H9 (cell line): ENCODE results near the gene UBXN11. TPM values are rescaled to one million over a fixed set of nuclear protein-coding genes. Genes with fewer than 3 reads are reported as not detected.
A peak's percentile ranks its signal among the peaks of the same experiment; 100 is the strongest.
"Not testable (repeated sequence)": the region's sequence is repeated elsewhere in the genome, so short reads cannot be mapped to it uniquely, and the experiment has no call there.

Experiments
- DNase-seq: peaks from one replicate; pipeline ENCODE4 v3.0.0-alpha.2; 2017
- H2AFZ ChIP-seq: one replicate; pipeline ENCODE4 v1.6.1; 2013; ENCODE audit warnings: mild to moderate bottlenecking, low read length, control low read depth, moderate library complexity
- H2AK5ac ChIP-seq: 2 replicates; pipeline ENCODE4 v1.6.1; 2013; ENCODE audit warnings: low read length, control low read depth, mixed read lengths; ENCODE audit not compliant: insufficient read length
- H2BK120ac ChIP-seq: one replicate; pipeline ENCODE4 v1.6.1; 2013; ENCODE audit warnings: low read depth, mild to moderate bottlenecking, low read length, control low read depth, inconsistent platforms; ENCODE audit not compliant: poor library complexity, severe bottlenecking
- H2BK12ac ChIP-seq: 2 replicates; pipeline ENCODE4 v1.6.1; 2013; ENCODE audit warnings: low read length, control low read depth, mixed read lengths, low read depth; ENCODE audit not compliant: insufficient read length
- H2BK15ac ChIP-seq: 2 replicates; pipeline ENCODE4 v1.6.1; 2013; ENCODE audit warnings: low read depth, low read length, control low read depth
- H2BK20ac ChIP-seq: one replicate; pipeline ENCODE4 v1.6.1; 2013; ENCODE audit warnings: low read depth, mild to moderate bottlenecking, low read length, control low read depth, inconsistent platforms; ENCODE audit not compliant: poor library complexity, severe bottlenecking
- H2BK5ac ChIP-seq: 2 replicates; pipeline ENCODE4 v1.6.1; 2013; ENCODE audit warnings: low read length, control low read depth, mixed read lengths; ENCODE audit not compliant: insufficient read length
- H3K14ac ChIP-seq: 2 replicates; pipeline ENCODE4 v1.6.1; 2013; ENCODE audit warnings: low read length, control low read depth; ENCODE audit not compliant: insufficient read depth
- H3K18ac ChIP-seq: 2 replicates; pipeline ENCODE4 v1.6.1; 2013; ENCODE audit warnings: low read depth, mild to moderate bottlenecking, mixed read lengths, low read length, control low read depth; ENCODE audit not compliant: insufficient read length
- H3K23ac ChIP-seq: 2 replicates; pipeline ENCODE4 v1.6.1; 2013; ENCODE audit warnings: low read length, control low read depth, mixed read lengths, low read depth; ENCODE audit not compliant: insufficient read length
- H3K23me2 ChIP-seq: 2 replicates; pipeline ENCODE4 v1.6.1; 2013; ENCODE audit warnings: low read depth, mild to moderate bottlenecking, mixed read lengths, low read length, control low read depth; ENCODE audit not compliant: insufficient read length, poor library complexity, severe bottlenecking
- H3K27ac ChIP-seq: 2 replicates; pipeline ENCODE4 v1.5.1; 2013; ENCODE audit warnings: low read length, control low read depth, mixed read lengths, low read depth; ENCODE audit not compliant: insufficient read length
- H3K27me3 ChIP-seq: 2 replicates; pipeline ENCODE4 v1.6.1; 2013; ENCODE audit warnings: low read length, control low read depth, inconsistent platforms; ENCODE audit not compliant: insufficient read depth
- H3K4ac ChIP-seq: 2 replicates; pipeline ENCODE4 v1.6.1; 2013; ENCODE audit warnings: low read depth, mild to moderate bottlenecking, control low read depth, inconsistent platforms, low read length, moderate library complexity
- H3K4me1 ChIP-seq: 2 replicates; pipeline ENCODE4 v1.6.1; 2013; ENCODE audit warnings: low read length, control low read depth, inconsistent platforms; ENCODE audit not compliant: insufficient read depth
- H3K4me2 ChIP-seq: 2 replicates; pipeline ENCODE4 v1.6.1; 2013; ENCODE audit warnings: low read length, control low read depth, mixed read lengths; ENCODE audit not compliant: insufficient read length, insufficient read depth
- H3K56ac ChIP-seq: 2 replicates; pipeline ENCODE4 v1.6.1; 2013; ENCODE audit warnings: low read depth, mild to moderate bottlenecking, mixed read lengths, low read length, control low read depth; ENCODE audit not compliant: insufficient read length
- H3K79me1 ChIP-seq: 2 replicates; pipeline ENCODE4 v1.6.1; 2013; ENCODE audit warnings: low read depth, mild to moderate bottlenecking, moderate library complexity, low read length, control low read depth, inconsistent platforms; ENCODE audit not compliant: insufficient read depth, poor library complexity, severe bottlenecking
- H3K79me2 ChIP-seq: 2 replicates; pipeline ENCODE4 v1.6.1; 2013; ENCODE audit warnings: low read length, control low read depth, inconsistent platforms; ENCODE audit not compliant: insufficient read depth
- H3K9ac ChIP-seq: 2 replicates; pipeline ENCODE4 v1.6.1; 2013; ENCODE audit warnings: low read length, control low read depth, mixed read lengths; ENCODE audit not compliant: insufficient read length; ENCODE audit errors: extremely low read depth
- H3K9me3 ChIP-seq: one replicate; pipeline ENCODE4 v1.6.1; 2013; ENCODE audit warnings: low read depth, low read length, inconsistent platforms; ENCODE audit not compliant: control insufficient read depth
- H3T11ph ChIP-seq: one replicate; pipeline ENCODE4 v1.6.1; 2013; ENCODE audit warnings: mild to moderate bottlenecking, low read length, control low read depth, inconsistent platforms
- H4K20me1 ChIP-seq: one replicate; pipeline ENCODE4 v1.6.1; 2013; ENCODE audit not compliant: control insufficient read depth, insufficient read length, insufficient read depth
- H4K5ac ChIP-seq: 2 replicates; pipeline ENCODE4 v1.6.1; 2013; ENCODE audit warnings: low read depth, mild to moderate bottlenecking, mixed read lengths, low read length, control low read depth; ENCODE audit not compliant: insufficient read length
- H4K8ac ChIP-seq: replicated peaks from 2 replicates; pipeline ENCODE4 v1.6.1; 2013; ENCODE audit warnings: low read length, control low read depth, mixed read lengths, low read depth; ENCODE audit not compliant: insufficient read length
- H4K91ac ChIP-seq: 2 replicates; pipeline ENCODE4 v1.6.1; 2013; ENCODE audit warnings: low read depth, mild to moderate bottlenecking, moderate library complexity, mixed read lengths, low read length, control low read depth; ENCODE audit not compliant: insufficient read length
- H3K27ac Mint-ChIP-seq, 3 experiments: 2 replicates in 2 of 3; 3 replicates in 1 of 3; pipeline ENCODE4 v1.8.0; 2020 to 2021; ENCODE audit warnings: mixed read lengths in 3 of 3, mild to moderate bottlenecking in 1 of 3, moderate library complexity in 1 of 3
- H3K27me3 Mint-ChIP-seq: 2 replicates; pipeline ENCODE4 v1.8.0; 2021; ENCODE audit warnings: low read depth, mild to moderate bottlenecking, moderate library complexity, mixed read lengths
- H3K36me3 Mint-ChIP-seq, 3 experiments: 2 replicates in 2 of 3; 3 replicates in 1 of 3; pipeline ENCODE4 v1.8.0; 2020 to 2021; ENCODE audit warnings: low read depth in 3 of 3, mixed read lengths in 3 of 3; ENCODE audit not compliant: insufficient read depth in 1 of 3
- H3K4me1 Mint-ChIP-seq, 2 experiments: 2 replicates each; pipeline ENCODE4 v1.8.0; 2020; ENCODE audit warnings: mixed read lengths in 2 of 2
- H3K4me3 Mint-ChIP-seq, 2 experiments: 2 replicates in 1 of 2; 3 replicates in 1 of 2; pipeline ENCODE4 v1.8.0; 2020 to 2021; ENCODE audit warnings: mild to moderate bottlenecking in 2 of 2, mixed read lengths in 2 of 2, moderate library complexity in 1 of 2
- H3K9me3 Mint-ChIP-seq, 2 experiments: 2 replicates in 1 of 2; 3 replicates in 1 of 2; pipeline ENCODE4 v1.8.0; 2020; ENCODE audit warnings: mild to moderate bottlenecking in 2 of 2, mixed read lengths in 2 of 2, moderate library complexity in 1 of 2
- CTCF ChIP-seq: fragments of 200-600 bp; sonication (generic); conservative IDR thresholded peaks from 3 replicates; pipeline ENCODE4 v1.8.0; 2021; ENCODE audit warnings: antibody characterized with exemption, mild to moderate bottlenecking
- WGBS: extraction: QIAGEN DNeasy Blood & Tissue Kit; methylation state at CpG from one replicate; pipeline ENCODE4 v1.1.7; 2013; ENCODE audit warnings: missing lambda C conversion rate, low lambda C conversion rate, mixed read lengths; ENCODE audit not compliant: insufficient read length; ENCODE audit errors: extremely low coverage; 5-methylcytosine and 5-hydroxymethylcytosine counted together
- total RNA-seq: library from RNA; stranded (reverse); gene quantifications from 2 replicates; pipeline ENCODE4 v1.2.1, GENCODE V29; 2021

Gene UBXN11
- total RNA-seq, 1 experiment from 2014 or later = 13.7 TPM

- peaks cover 3% of the 10 kb centered on the region for H3K27me3 Mint-ChIP-seq
- no peaks in the 10 kb centered on the region for H3K9me3 Mint-ChIP-seq
- Histone ChIP-seq H4K20me1 (no peaks in the 10 kb centered on the region), H3K79me1 (no peaks in the 10 kb centered on the region), H3K27me3 (no peaks in the 10 kb centered on the region), H4K5ac (no peak overlapping the region), H3T11ph (no peak overlapping the region), H2AK5ac (no peak overlapping the region), H3K4me2 (no peak overlapping the region), H2BK15ac (no peak overlapping the region), H3K4ac (no peak overlapping the region), H3K4me1 (no peaks in the 10 kb centered on the region), H2BK12ac (no peak overlapping the region), H3K27ac (no peak overlapping the region), H4K8ac (no peak overlapping the region), H3K23me2 (no peaks in the 10 kb centered on the region), H3K9me3 (no peaks in the 10 kb centered on the region), H2BK20ac (no peak overlapping the region), H4K91ac (no peak overlapping the region), H3K18ac (no peak overlapping the region), H2AFZ (no peak overlapping the region), H2BK5ac (no peak overlapping the region), H3K9ac (no peak overlapping the region), H3K56ac (no peak overlapping the region), H3K14ac (no peak overlapping the region), H2BK120ac (no peak overlapping the region), H3K23ac (no peak overlapping the region), H3K79me2 (no peaks in the 10 kb centered on the region)
- H3K4me3 Mint-ChIP-seq = no peak overlapping the region
- no peak overlapping the region for H3K27ac Mint-ChIP-seq
- no peak for DNase-seq
- no CpG with 5 or more reads among the region's 5 CpGs for WGBS
- no peak for TF ChIP-seq CTCF
- peaks cover 30 to 40% of the 10 kb centered on the region in 2 experiments for H3K4me1 Mint-ChIP-seq
- H3K36me3 Mint-ChIP-seq = no peaks in the 10 kb centered on the region
Measured at GRCh38 chr1:26314501-26314900, 8.1 kb upstream of the UBXN11 start.

GRCh38 chr1:26307966-26308899, 1.8 kb upstream of the UBXN11 start:
- H2BK120ac ChIP-seq, H3K27ac ChIP-seq, H2BK12ac ChIP-seq, H2BK15ac ChIP-seq, H2BK20ac ChIP-seq, H3K27me3 Mint-ChIP-seq, H2AFZ ChIP-seq, H4K20me1 ChIP-seq, H2AK5ac ChIP-seq, H4K91ac ChIP-seq, DNase-seq, H2BK5ac ChIP-seq, H3K4me1 ChIP-seq, H3K23ac ChIP-seq, H3K4me3 Mint-ChIP-seq, H3K36me3 Mint-ChIP-seq, H3T11ph ChIP-seq, H3K56ac ChIP-seq, H3K79me2 ChIP-seq, H3K14ac ChIP-seq, H3K18ac ChIP-seq, H4K5ac ChIP-seq, H3K9me3 Mint-ChIP-seq, H3K79me1 ChIP-seq, H3K23me2 ChIP-seq, H3K4me2 ChIP-seq, H3K9me3 ChIP-seq, H4K8ac ChIP-seq, H3K4ac ChIP-seq, H3K9ac ChIP-seq, H3K27me3 ChIP-seq: not testable (repeated sequence)
- WGBS = no CpG with 5 or more reads among the region's 21 CpGs
- Mint-ChIP-seq H3K4me1 (peaks cover 16 to 17% of the 10 kb centered on the region in 2 experiments), H3K27ac (peak overlapping the region in 1 of 3 experiments; percentile 7; a peak in 2 of 7 replicates)
